GM23248 (cell line): ENCODE data around the gene LTF.

Experiments
- EZH2 ChIP-seq: fragments of 200-600 bp; sonication (generic); IDR thresholded peaks from 2 replicates; pipeline ENCODE4 v1.6.1; 2018; ENCODE audit warnings: antibody characterized with exemption, mild to moderate bottlenecking; ENCODE audit not compliant: insufficient read depth, poor library complexity, severe bottlenecking
- EZH2phosphoT487 ChIP-seq: fragments of 200-600 bp; sonication (generic); IDR thresholded peaks from 2 replicates; pipeline ENCODE4 v1.6.1; 2018; ENCODE audit warnings: antibody characterized with exemption, moderate library complexity, mild to moderate bottlenecking, low read depth; ENCODE audit not compliant: insufficient read depth

GRCh38 chr3:46400846-46401245 lies 63.9 kb downstream of the LTF start:
- TF ChIP-seq EZH2 (no peak), EZH2phosphoT487 (no peak)
